Measurements from ENCODE around the gene CSNK1G2.

The CSNK1G2 gene

DNA sequence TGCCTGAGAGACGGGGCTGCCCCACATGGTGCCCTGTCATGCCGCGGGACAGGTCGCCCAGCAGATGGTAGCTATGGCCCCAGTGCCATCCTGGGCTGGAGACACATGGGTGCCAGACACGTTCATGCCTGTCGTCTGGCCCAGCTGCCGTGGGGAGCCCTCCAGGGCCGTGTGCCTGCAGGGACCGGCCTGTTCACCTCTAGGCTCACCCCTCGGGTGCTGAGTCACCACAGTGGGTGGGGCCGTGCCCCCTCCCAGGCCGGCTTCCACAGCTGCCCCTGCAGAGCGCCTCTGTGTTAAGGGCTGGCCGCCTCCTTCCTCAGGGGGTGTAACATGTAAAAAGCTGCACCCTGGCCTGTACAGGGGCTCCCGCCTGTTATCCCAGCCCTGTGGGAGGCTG lies 36.1 kb downstream of the CSNK1G2 start:
- H3K79me2 ChIP-seq (ENCODE audit: low read length): peaks cover 47% of the 10 kb centered on the region
- DNase-seq: no peak
- no peaks in the 10 kb centered on the region for H4K20me1 ChIP-seq (ENCODE audit: insufficient read depth, low read length)
- no peak overlapping the region for H3K27ac ChIP-seq (ENCODE audit: low read length)
- no peak overlapping the region for H3K9ac ChIP-seq (ENCODE audit: low read length)
- no peak overlapping the region for H3K4me2 ChIP-seq (ENCODE audit: low read depth, low read length)
- H3K9me3 ChIP-seq (replicated peaks; ENCODE audit: insufficient read depth, low read length): no peaks in the 10 kb centered on the region
- H3K36me3 ChIP-seq (replicated peaks; ENCODE audit: insufficient read depth, low read length): no peaks in the 10 kb centered on the region; the same call in 1 of the 2 replicates
- H3K4me1 ChIP-seq (ENCODE audit: low read length): no peaks in the 10 kb centered on the region
- H3K27me3 ChIP-seq (replicated peaks; ENCODE audit: insufficient read depth, low read length): no peaks in the 10 kb centered on the region
- H3K9me2 ChIP-seq (replicated peaks; ENCODE audit: insufficient read depth, low read length): no peaks in the 10 kb centered on the region
- H2AFZ ChIP-seq (ENCODE audit: low read length): no peak overlapping the region
- H3F3A ChIP-seq (ENCODE audit: insufficient read depth, low read length): no peaks in the 10 kb centered on the region
- TF ChIP-seq, protein P1, sequence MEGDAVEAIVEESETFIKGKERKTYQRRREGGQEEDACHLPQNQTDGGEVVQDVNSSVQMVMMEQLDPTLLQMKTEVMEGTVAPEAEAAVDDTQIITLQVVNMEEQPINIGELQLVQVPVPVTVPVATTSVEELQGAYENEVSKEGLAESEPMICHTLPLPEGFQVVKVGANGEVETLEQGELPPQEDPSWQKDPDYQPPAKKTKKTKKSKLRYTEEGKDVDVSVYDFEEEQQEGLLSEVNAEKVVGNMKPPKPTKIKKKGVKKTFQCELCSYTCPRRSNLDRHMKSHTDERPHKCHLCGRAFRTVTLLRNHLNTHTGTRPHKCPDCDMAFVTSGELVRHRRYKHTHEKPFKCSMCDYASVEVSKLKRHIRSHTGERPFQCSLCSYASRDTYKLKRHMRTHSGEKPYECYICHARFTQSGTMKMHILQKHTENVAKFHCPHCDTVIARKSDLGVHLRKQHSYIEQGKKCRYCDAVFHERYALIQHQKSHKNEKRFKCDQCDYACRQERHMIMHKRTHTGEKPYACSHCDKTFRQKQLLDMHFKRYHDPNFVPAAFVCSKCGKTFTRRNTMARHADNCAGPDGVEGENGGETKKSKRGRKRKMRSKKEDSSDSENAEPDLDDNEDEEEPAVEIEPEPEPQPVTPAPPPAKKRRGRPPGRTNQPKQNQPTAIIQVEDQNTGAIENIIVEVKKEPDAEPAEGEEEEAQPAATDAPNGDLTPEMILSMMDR (IDR thresholded peaks at IDR 0.05; ENCODE audit: low read length): no peak
- TF ChIP-seq EZH2 (optimal IDR thresholded peaks at IDR 0.05; ENCODE audit: low read depth, low read length): no peak
- TF ChIP-seq EZH2phosphoT487 (IDR thresholded peaks at IDR 0.05; ENCODE audit: low read length): no peak
- no peak overlapping the region for H3K4me3 ChIP-seq (ENCODE audit: low read length)

DNA sequence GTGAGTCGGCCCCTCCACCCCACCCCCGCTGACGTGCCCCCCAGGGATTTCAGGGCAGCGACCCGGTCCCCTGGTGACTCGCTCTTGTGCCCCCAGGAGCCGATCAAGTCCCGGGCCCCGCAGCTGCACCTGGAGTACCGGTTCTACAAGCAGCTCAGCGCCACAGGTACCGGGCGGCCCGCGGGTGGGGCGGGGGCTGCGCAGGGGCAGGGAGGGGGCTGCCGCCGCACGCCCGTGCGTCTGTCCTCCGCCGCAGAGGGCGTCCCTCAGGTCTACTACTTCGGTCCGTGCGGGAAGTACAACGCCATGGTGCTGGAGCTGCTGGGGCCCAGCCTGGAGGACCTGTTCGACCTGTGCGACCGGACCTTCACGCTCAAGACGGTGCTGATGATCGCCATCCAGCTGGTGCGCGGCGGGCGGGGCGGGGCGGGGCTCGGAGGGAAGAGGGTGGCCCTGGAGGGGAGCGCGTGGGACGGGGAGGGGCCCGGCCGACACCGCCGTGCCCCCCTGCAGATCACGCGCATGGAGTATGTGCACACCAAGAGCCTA lies 37.4 kb downstream of the CSNK1G2 start:
- TF ChIP-seq, protein P1 (IDR thresholded peaks at IDR 0.05; ENCODE audit: low read length): no peak
- Histone ChIP-seq H3K9me3 (replicated peaks; ENCODE audit: insufficient read depth, low read length) (no peaks in the 10 kb centered on the region), H4K20me1 (ENCODE audit: insufficient read depth, low read length) (no peaks in the 10 kb centered on the region), H3K9ac (ENCODE audit: low read length) (no peak overlapping the region), H3K27me3 (replicated peaks; ENCODE audit: insufficient read depth, low read length) (no peaks in the 10 kb centered on the region), H3K9me2 (replicated peaks; ENCODE audit: insufficient read depth, low read length) (no peaks in the 10 kb centered on the region), H3F3A (ENCODE audit: insufficient read depth, low read length) (no peaks in the 10 kb centered on the region), H3K4me1 (ENCODE audit: low read length) (no peaks in the 10 kb centered on the region), H3K4me3 (ENCODE audit: low read length) (no peak overlapping the region), H3K36me3 (replicated peaks; ENCODE audit: insufficient read depth, low read length) (no peaks in the 10 kb centered on the region; the same call in 1 of the 2 replicates), H3K4me2 (ENCODE audit: low read depth, low read length) (no peak overlapping the region), H3K79me2 (ENCODE audit: low read length) (peaks cover 38% of the 10 kb centered on the region), H3K27ac (ENCODE audit: low read length) (no peak overlapping the region), H2AFZ (ENCODE audit: low read length) (no peak overlapping the region)
- DNase-seq: no peak

DNA sequence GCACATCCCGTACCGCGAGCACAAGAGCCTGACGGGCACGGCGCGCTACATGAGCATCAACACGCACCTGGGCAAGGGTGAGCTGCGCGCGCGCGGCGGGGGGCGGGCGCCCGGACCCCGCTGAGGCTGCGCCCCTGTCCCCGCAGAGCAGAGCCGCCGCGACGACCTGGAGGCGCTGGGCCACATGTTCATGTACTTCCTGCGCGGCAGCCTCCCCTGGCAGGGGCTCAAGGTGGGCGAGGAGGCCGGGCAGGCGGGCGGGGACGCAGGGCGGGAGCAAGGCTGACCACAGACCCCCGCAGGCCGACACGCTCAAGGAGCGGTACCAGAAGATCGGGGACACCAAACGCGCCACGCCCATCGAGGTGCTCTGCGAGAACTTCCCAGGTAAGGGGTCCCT lies 38.0 kb downstream of the CSNK1G2 start:
- TF ChIP-seq EZH2phosphoT487 (IDR thresholded peaks at IDR 0.05; ENCODE audit: low read length): no peak
- no peak for TF ChIP-seq EZH2 (optimal IDR thresholded peaks at IDR 0.05; ENCODE audit: low read depth, low read length)
- TF ChIP-seq, protein P1 (IDR thresholded peaks at IDR 0.05; ENCODE audit: low read length): no peak
- H4K20me1 ChIP-seq (ENCODE audit: insufficient read depth, low read length): no peaks in the 10 kb centered on the region
- no peak overlapping the region for H3K9ac ChIP-seq (ENCODE audit: low read length)
- H3K27me3 ChIP-seq (replicated peaks; ENCODE audit: insufficient read depth, low read length): no peaks in the 10 kb centered on the region
- H3K27ac ChIP-seq (ENCODE audit: low read length): no peak overlapping the region
- no peaks in the 10 kb centered on the region for H3K9me2 ChIP-seq (replicated peaks; ENCODE audit: insufficient read depth, low read length)
- peaks cover 34% of the 10 kb centered on the region for H3K79me2 ChIP-seq (ENCODE audit: low read length)
- H3K9me3 ChIP-seq (replicated peaks; ENCODE audit: insufficient read depth, low read length): no peaks in the 10 kb centered on the region
- H3K36me3 ChIP-seq (replicated peaks; ENCODE audit: insufficient read depth, low read length): no peaks in the 10 kb centered on the region; the same call in 1 of the 2 replicates
- no peak overlapping the region for H2AFZ ChIP-seq (ENCODE audit: low read length)
- H3K4me2 ChIP-seq (ENCODE audit: low read depth, low read length): no peak overlapping the region
- H3K4me3 ChIP-seq (ENCODE audit: low read length): no peak overlapping the region
- DNase-seq: no peak
- no peaks in the 10 kb centered on the region for H3F3A ChIP-seq (ENCODE audit: insufficient read depth, low read length)
- H3K4me1 ChIP-seq (ENCODE audit: low read length): no peaks in the 10 kb centered on the region

All from MM.1S (cell line).